GM06990 (cell line): ENCODE data around the gene RGMB.

ENCODE experiments used
- DNase-seq: peaks from one replicate; pipeline ENCODE4 v3.0.0-alpha.2; 2011; ENCODE audit not compliant: insufficient read length; ENCODE audit errors: extremely low read depth
- H3K27me3 ChIP-seq: replicated peaks from 2 replicates; pipeline ENCODE4 v1.6.0; 2011; ENCODE audit warnings: low read length; ENCODE audit not compliant: control insufficient read depth, insufficient read depth
- H3K36me3 ChIP-seq: 2 replicates; pipeline ENCODE4 v1.5.1; 2011; ENCODE audit warnings: low read length; ENCODE audit not compliant: control insufficient read depth, insufficient read depth
- H3K4me3 ChIP-seq: replicated peaks from 2 replicates; pipeline ENCODE4 v1.5.1; 2011; ENCODE audit warnings: low read depth, mild to moderate bottlenecking, control low read depth, low read length
- CTCF ChIP-seq: IDR thresholded peaks from 2 replicates; pipeline ENCODE4 v1.5.1; 2011; ENCODE audit warnings: low read length, control low read depth, mild to moderate bottlenecking, inconsistent platforms; ENCODE audit not compliant: insufficient read depth, poor library complexity, severe bottlenecking

RGMB gene

GRCh38 chr5:98813755-98814154 lies 40.3 kb downstream of the RGMB start:
- Histone ChIP-seq H3K36me3 (no peaks in the 10 kb centered on the region), H3K4me3 (no peak overlapping the region), H3K27me3 (no peaks in the 10 kb centered on the region)
- DNase-seq = no peak
- no peak for TF ChIP-seq CTCF

- DNase-seq = no peak
- no peak for TF ChIP-seq CTCF
- Histone ChIP-seq H3K4me3 (no peak overlapping the region), H3K27me3 (no peaks in the 10 kb centered on the region), H3K36me3 (no peaks in the 10 kb centered on the region)
These were observed 43.2 kb downstream of the RGMB start for GRCh38 chr5:98816582-98817222.

DNA sequence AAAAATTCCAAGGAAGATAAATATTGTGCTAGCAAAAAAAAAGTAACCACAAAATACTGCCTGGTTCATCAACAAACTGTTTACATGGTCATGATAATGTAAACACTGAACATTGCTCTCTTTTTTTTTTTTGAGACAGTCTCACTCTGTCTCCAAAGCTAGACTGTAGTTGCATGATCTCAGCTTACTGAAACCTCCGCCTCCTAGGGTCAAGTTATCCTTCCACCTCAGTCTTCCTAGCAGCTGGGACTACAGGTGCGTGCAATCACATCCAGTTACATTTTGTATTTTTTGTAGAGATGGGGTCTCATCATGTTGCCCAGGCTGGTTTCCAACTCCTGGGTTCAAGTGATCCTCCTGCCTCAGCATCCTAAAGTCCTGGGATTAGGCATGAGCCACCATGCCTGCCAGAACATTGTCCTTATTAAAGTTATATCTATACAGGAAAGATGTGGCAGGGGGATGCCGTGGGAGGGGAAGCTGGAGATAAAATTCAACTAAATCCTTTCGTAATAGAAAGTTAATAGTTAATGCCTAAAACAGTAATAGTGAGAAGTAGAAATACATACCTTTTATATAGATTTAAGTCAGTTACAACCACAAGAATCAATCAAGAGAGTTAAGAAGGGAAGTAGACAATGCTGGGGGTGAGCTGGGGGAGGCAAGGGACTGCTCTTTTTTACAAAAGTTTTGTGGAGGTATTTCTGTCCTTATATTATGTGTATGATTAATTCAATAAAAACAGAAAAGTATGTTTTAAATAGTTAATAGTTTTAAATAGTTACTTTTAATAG lies 52.3 kb downstream of the RGMB start:
- TF ChIP-seq CTCF = no peak
- no peak overlapping the region for H3K4me3 ChIP-seq
- DNase-seq = no peak
- H3K27me3 ChIP-seq = no peaks in the 10 kb centered on the region
- H3K36me3 ChIP-seq = no peaks in the 10 kb centered on the region

DNA sequence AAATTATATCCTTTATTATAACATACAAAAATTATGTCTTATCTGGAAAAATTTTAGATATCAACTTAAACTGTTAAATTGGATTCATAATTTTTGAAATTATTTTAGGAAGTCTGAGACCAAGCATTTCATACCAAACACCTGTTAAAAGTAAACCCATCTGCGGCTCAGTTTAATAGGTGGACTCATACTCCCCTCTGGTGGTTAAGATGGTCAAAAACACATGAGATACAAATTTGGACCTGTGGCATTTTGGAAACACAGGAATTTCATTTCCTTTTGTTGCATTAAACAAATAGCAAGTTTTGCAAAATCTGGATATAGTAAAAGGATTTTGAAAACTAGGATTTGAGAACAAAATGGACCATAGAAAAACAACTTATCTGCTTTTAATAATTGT lies 53.7 kb downstream of the RGMB start:
- Histone ChIP-seq H3K27me3 (no peaks in the 10 kb centered on the region), H3K36me3 (no peaks in the 10 kb centered on the region), H3K4me3 (no peak overlapping the region)
- peak; percentile 37 for TF ChIP-seq CTCF
- DNase-seq = no peak

- no peak for TF ChIP-seq CTCF
These were observed 54.3 kb downstream of the RGMB start for GRCh38 chr5:98827588-98828284.

More at GRCh38 chr5:98827588-98828284, 54.3 kb downstream of the RGMB start:
- Histone ChIP-seq H3K36me3 (no peaks in the 10 kb centered on the region), H3K27me3 (no peaks in the 10 kb centered on the region), H3K4me3 (no peak overlapping the region)
- DNase-seq = no peak
